Tibial artery (tissue), 4 donors: ENCODE data around the gene UCN.
A peak's percentile ranks its signal among the peaks of the same experiment; 100 is the strongest.

Experiments
- DNase-seq, 2 donors: peaks; one replicate each; pipeline ENCODE4 v3.0.0-alpha.2; 2019
- H3K27ac ChIP-seq, 2 donors: fragments of 200-600 bp; sonication (generic) in 1 of 2; 1 replicate in 1 of 2; 2 replicates in 1 of 2; pipeline ENCODE4 v1.5.1; 2018 to 2019; ENCODE audit warnings: mild to moderate bottlenecking in 1 of 2
- H3K27me3 ChIP-seq, 2 donors: fragments of 200-600 bp; sonication (generic) in 1 of 2; one replicate each; pipeline versions ENCODE4 v1.5.1 to v1.6.0; 2016 to 2019
- H3K36me3 ChIP-seq, 3 donors: fragments of 200-600 bp; sonication (generic) in 2 of 3; one replicate each; pipeline ENCODE4 v1.5.1; 2016 to 2019; ENCODE audit warnings: mild to moderate bottlenecking in 2 of 3
- H3K4me1 ChIP-seq, 4 donors: fragments of 200-600 bp; sonication (generic) in 2 of 4; 1 replicate in 3 of 4; 2 replicates in 1 of 4; pipeline ENCODE4 v1.5.1; 2016 to 2019
- H3K4me3 ChIP-seq, 2 donors: fragments of 200-600 bp; sonication (generic) in 1 of 2; 1 replicate in 1 of 2; 2 replicates in 1 of 2; pipeline ENCODE4 v1.5.1; 2018 to 2019; ENCODE audit warnings: mild to moderate bottlenecking in 2 of 2
- H3K9me3 ChIP-seq, 3 donors: fragments of 200-600 bp; sonication (generic) in 1 of 3; one replicate each; pipeline ENCODE4 v1.5.1; 2016 to 2019
- CTCF ChIP-seq, 2 experiments: fragments of 200-600 bp in 1 of 2; fragments of 450-650 bp in 1 of 2; IDR thresholded peaks; one replicate each; pipeline ENCODE4 v1.5.1; 2017 to 2019; ENCODE audit warnings: antibody characterized with exemption in 2 of 2, mild to moderate bottlenecking in 1 of 2, moderate library complexity in 1 of 2
- intact Hi-C: fragments of 100-400 bp; cut with DNase I; formaldehyde crosslinking; loops from one replicate; pipeline ENCODE4 v1.15.0; 2023; ENCODE audit warnings: low total_unique reads

Gene UCN

DNA sequence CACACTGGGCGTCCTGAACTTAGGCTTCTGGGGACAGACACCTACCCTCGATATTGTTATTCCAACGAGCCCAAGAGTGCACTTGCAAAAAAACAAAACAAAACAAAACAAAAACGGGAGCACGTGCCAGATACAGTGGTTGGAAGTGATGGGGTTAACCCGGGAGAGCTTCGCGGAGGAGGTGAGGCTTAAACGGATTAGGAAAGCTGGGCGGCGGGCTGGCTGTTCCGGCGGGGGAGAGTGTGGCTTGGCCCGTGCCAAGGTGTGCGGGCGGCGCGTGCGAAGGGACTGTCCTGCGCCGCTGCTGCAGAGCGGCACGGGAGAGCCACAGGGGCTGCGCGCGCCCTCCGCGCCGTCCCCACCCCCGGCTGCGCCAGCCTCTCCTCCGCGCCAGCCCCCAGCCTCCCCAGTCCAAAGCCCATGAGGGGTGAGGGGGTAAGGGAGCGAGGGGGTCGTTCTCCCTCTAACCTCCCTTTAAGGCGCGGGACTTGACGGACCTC, 43.9 kb downstream of the UCN start:
- H3K9me3 ChIP-seq, result no peaks in the 10 kb centered on the region
- no peaks in the 10 kb centered on the region for H3K36me3 ChIP-seq
- peak overlapping the region; percentile 11 to 35 for H3K4me3 ChIP-seq
- no peak overlapping the region for H3K27ac ChIP-seq
- TF ChIP-seq CTCF (IDR thresholded peaks at IDR 0.05), result no peak
- DNase-seq, result no peak
- intact Hi-C loops, result no loop called here
- H3K4me1 ChIP-seq, result peaks cover 0 to 38% (median 36%) of the 10 kb centered on the region in 4 donors
- peaks cover 0 to 80% of the 10 kb centered on the region in 2 donors for H3K27me3 ChIP-seq

GRCh38 chr2:27263287-27264252, 44.7 kb downstream of the UCN start:
- Histone ChIP-seq H3K9me3 (no peaks in the 10 kb centered on the region), H3K4me3 (peak overlapping the region; percentile 46 to 48), H3K36me3 (no peaks in the 10 kb centered on the region), H3K27ac (no peak overlapping the region), H3K27me3 (peaks cover 0 to 88% of the 10 kb centered on the region in 2 donors), H3K4me1 (peaks cover 0 to 38% (median 36%) of the 10 kb centered on the region in 4 donors)
- TF ChIP-seq CTCF (IDR thresholded peaks at IDR 0.05), result no peak
- DNase-seq, result no peak
- intact Hi-C loops, result no loop called here

DNA sequence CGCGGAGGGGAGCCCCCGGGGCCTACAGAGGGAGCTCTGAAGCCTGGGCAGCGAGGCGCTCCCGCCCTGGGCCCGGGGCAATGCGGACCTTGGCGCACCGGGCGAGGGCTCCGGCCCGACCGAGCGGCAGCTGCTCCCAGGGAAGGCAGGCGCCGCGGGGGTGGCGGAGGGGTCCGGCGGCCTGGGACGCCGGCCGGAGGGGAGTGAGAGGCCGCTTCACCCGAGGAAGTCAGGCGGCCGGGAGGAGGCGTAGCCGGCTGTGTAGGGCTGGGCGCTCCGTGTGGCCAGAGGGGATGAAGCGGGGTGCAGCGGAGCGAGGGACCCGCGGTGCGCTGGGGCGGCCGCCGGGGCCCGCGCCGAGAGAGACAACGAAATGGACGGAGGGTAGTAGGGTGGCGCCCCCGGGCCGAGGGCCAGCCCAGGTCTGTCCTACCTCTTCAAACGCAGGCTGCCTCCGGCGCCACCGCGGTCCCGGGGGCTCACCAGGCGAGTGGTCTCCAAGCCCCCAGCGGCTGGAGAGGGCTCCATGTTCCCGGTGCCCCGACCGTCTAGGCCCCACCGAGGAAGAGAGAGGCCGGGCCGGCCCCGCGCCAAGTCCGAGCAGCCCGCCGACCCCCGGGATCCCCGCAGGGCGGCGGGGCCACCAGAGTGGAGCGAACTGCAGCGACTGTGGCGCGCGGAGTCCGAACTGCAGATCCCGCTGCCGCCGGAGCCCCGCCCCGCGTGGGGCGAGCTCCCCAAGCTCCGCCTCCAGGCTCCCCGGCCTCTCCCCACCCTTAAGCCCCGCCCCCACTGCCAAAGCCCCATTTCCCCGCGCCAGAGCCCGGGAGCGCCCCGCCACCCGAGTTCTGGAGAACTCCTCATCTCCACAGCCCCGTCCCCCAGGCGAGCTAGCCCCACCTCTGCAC, 45.6 kb downstream of the UCN start, which contains the start of gene SLC30A3:
Gene SLC30A3, minus strand, starts transcription at position 669 of the 908 bp plus-strand sequence. Its CDS starts 141 bp downstream, at position 528.
- intact Hi-C loops, result no loop called here
- peak; percentile 57 to 70 for DNase-seq
- H3K4me1 ChIP-seq, result peaks cover 0 to 38% (median 36%) of the 10 kb centered on the region in 4 donors
- no peak for TF ChIP-seq CTCF (IDR thresholded peaks at IDR 0.05)
- H3K27me3 ChIP-seq, result peaks cover 0 to 97% of the 10 kb centered on the region in 2 donors
- H3K27ac ChIP-seq, result no peak within 1 kb of the TSS
- peak within 1 kb of the TSS; percentile 46 to 48 for H3K4me3 ChIP-seq
- H3K9me3 ChIP-seq, result no peaks in the 10 kb centered on the region
- H3K36me3 ChIP-seq, result no peaks in the 10 kb centered on the region

DNA sequence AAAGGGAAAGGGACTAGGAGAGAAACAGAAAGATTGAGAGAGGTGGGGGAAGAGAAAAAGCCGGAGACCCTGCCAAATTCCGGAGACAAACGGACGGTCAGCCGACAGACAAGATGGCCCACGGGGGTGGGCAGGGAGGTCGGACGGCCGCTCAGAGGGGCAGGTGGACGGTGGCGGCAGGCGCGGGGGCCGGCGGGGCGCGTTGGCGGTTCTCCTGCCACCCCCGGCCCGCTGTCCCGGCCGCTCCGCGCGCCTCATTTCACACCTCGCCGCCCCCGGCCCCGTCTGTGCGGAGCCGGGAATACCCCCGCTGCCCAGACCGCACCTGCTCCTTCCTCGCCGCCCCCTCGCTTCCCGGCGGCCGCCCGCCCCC, 46.3 kb downstream of the UCN start:
- no peaks in the 10 kb centered on the region for H3K9me3 ChIP-seq
- peaks cover 0 to 38% (median 36%) of the 10 kb centered on the region in 4 donors for H3K4me1 ChIP-seq
- H3K36me3 ChIP-seq, result no peaks in the 10 kb centered on the region
- TF ChIP-seq CTCF (IDR thresholded peaks at IDR 0.05), result no peak
- H3K27ac ChIP-seq, result no peak overlapping the region
- H3K27me3 ChIP-seq, result peaks cover 0 to 96% of the 10 kb centered on the region in 2 donors
- H3K4me3 ChIP-seq, result peak overlapping the region; percentile 46 to 48
- intact Hi-C loops, result no loop called here
- DNase-seq, result no peak

DNA sequence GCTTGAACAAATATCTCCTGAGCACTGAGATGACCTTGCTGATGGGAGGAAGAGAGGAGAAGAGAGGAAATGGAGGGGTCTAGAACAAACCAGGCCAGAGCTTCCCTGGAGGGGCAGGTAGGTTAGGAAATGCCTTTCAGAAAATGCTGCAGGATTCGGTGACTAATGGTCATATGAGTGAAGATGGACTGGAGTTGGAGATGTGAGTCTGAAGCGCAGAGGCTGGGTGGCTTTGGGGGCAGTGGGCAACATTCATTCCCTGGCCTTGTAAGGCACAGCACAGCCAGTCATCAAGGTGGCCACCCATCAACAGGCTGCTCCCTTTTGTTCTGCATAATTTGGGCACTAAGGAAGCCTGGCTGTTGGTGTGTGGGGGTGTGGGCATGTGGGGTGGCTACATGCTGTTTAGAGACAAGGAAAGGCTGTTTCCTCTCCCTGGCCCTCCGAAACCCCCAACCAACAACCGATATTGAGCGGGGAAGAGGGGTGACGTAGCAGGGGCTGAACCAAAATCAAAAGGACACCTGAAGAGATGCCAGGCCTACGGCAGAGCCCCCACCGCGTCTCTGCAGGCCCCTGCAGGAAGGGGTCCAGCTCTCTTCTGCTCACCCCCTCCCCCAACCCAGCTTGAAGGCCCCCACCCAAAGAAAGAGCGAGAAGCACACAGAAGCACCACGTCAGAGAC, 46.9 kb downstream of the UCN start:
- TF ChIP-seq CTCF (IDR thresholded peaks at IDR 0.05), result no peak
- peaks cover 0 to 92% of the 10 kb centered on the region in 2 donors for H3K27me3 ChIP-seq
- no peaks in the 10 kb centered on the region for H3K9me3 ChIP-seq
- no peaks in the 10 kb centered on the region for H3K36me3 ChIP-seq
- peaks cover 0 to 38% (median 36%) of the 10 kb centered on the region in 4 donors for H3K4me1 ChIP-seq
- intact Hi-C loops, result no loop called here
- no peak for DNase-seq
- no peak overlapping the region for H3K27ac ChIP-seq
- H3K4me3 ChIP-seq, result peak overlapping the region; percentile 46 to 48
